K562 (cell line): ENCODE results near the gene HCST. TPM values are rescaled to one million over a fixed set of nuclear protein-coding genes. Genes with fewer than 3 reads are reported as not detected.

Experiments
- AFF1 ChIP-seq, 2 experiments: fragments of 450-650 bp; IDR thresholded peaks; 2 replicates each; pipeline ENCODE4 v1.6.1; 2018; ENCODE audit warnings: mild to moderate bottlenecking in 2 of 2, low read depth in 1 of 2; ENCODE audit not compliant: partially characterized antibody in 2 of 2
- ATF1 ChIP-seq, 2 experiments: fragments of 450-650 bp in 1 of 2; IDR thresholded peaks; 2 replicates each; pipeline ENCODE4 v1.6.1; 2016; ENCODE audit warnings: missing compliant biosample characterization in 1 of 2, missing genetic modification characterization in 1 of 2
- CXXC5 ChIP-seq: fragments of 250-450 bp; sonication (Bioruptor Pico); IDR thresholded peaks from 2 replicates; pipeline ENCODE4 v1.8.0; 2022; ENCODE audit warnings: inconsistent platforms, mild to moderate bottlenecking, moderate library complexity
- DMBX1 ChIP-seq: fragments of 250-450 bp; sonication (Bioruptor Pico); IDR thresholded peaks from 2 replicates; pipeline ENCODE4 v1.8.0; 2022; ENCODE audit warnings: inconsistent platforms, mild to moderate bottlenecking, moderate library complexity, borderline replicate concordance
- ELF2 ChIP-seq: fragments of 250-450 bp; sonication (Bioruptor Pico); IDR thresholded peaks from 2 replicates; pipeline ENCODE4 v1.5.0; 2021; ENCODE audit warnings: mild to moderate bottlenecking
- ESRRB ChIP-seq: fragments of 250-450 bp; sonication (Bioruptor Pico); IDR thresholded peaks from 2 replicates; pipeline ENCODE4 v1.5.0; 2020; ENCODE audit warnings: mild to moderate bottlenecking, moderate library complexity, borderline replicate concordance
- ETS1 ChIP-seq: conservative IDR thresholded peaks from 2 replicates; pipeline ENCODE4 v1.6.1; 2011; ENCODE audit warnings: low read depth, mild to moderate bottlenecking, low read length; ENCODE audit not compliant: control insufficient read depth
- FOXP4 ChIP-seq: sonication (generic); formaldehyde crosslinking; IDR thresholded peaks from 2 replicates; pipeline ENCODE4 v1.8.0; 2022; ENCODE audit warnings: mild to moderate bottlenecking, missing genetic modification reagents, borderline replicate concordance
- GATA2 ChIP-seq: sonication (generic); formaldehyde crosslinking; IDR thresholded peaks from 2 replicates; pipeline ENCODE4 v1.4.0; 2020; ENCODE audit warnings: mild to moderate bottlenecking, missing genetic modification reagents
- HMGXB4 ChIP-seq: sonication (generic); formaldehyde crosslinking; IDR thresholded peaks from 2 replicates; pipeline ENCODE4 v1.8.1; 2023; ENCODE audit warnings: mild to moderate bottlenecking, missing genetic modification reagents
- MITF ChIP-seq: IDR thresholded peaks from 2 replicates; pipeline ENCODE4 v1.6.1; 2014; ENCODE audit warnings: antibody characterized with exemption
- RBM22 ChIP-seq: fragments of 200-400 bp; formaldehyde crosslinking; IDR thresholded peaks from 2 replicates; pipeline ENCODE4 v1.6.1; 2018; ENCODE audit warnings: low read length, low read depth; ENCODE audit not compliant: poor library complexity, severe bottlenecking
- SMARCA4 ChIP-seq: fragments of 450-650 bp; IDR thresholded peaks from 2 replicates; pipeline ENCODE4 v1.6.1; 2016
- TAF15 ChIP-seq: fragments of 200-400 bp; formaldehyde crosslinking; IDR thresholded peaks from 2 replicates; pipeline ENCODE4 v1.6.1; 2017; ENCODE audit warnings: mild to moderate bottlenecking, low read depth, low read length, moderate library complexity
- TBP ChIP-seq: optimal IDR thresholded peaks from 2 replicates; pipeline ENCODE3; 2011; ENCODE audit warnings: low read depth, low read length, improper control_type of control experiment
- ZFP30 ChIP-seq: fragments of 250-450 bp; sonication (Bioruptor Pico); IDR thresholded peaks from 2 replicates; pipeline ENCODE4 v1.8.0; 2022; ENCODE audit warnings: moderate library complexity, mild to moderate bottlenecking, inconsistent platforms, borderline replicate concordance
- polyA plus RNA-seq, 8 experiments: library from polyadenylated mRNA; depleted of rRNA in 4 of 8; stranded (reverse) in 5 of 8; unstranded in 3 of 8; fragments of >200 nt; fragmentation: Nextera tagmentation in 2 of 8; fragmentation: Illumina TruSeq in 1 of 8; extraction: Ambion mirVana in 2 of 8; extraction: Trizol in 1 of 8; gene quantifications; 2 replicates each; pipeline versions ENCODE4 v1.2.1 to v1.2.3, GENCODE V29; 2011 to 2014; ENCODE audit warnings: inconsistent platforms in 1 of 8, missing spikeins in 1 of 8
- total RNA-seq, 7 experiments: library from RNA; depleted of rRNA in 6 of 7; stranded (reverse); fragments of >200 nt in 6 of 7; fragmentation: Illumina TruSeq in 2 of 7; extraction: Trizol in 2 of 7; gene quantifications; 2 replicates each; pipeline versions ENCODE4 v1.2.1 to v1.2.3, GENCODE V29; 2011 to 2021; ENCODE audit warnings: low replicate concordance in 1 of 7

Gene HCST
- total and polyA plus RNA-seq, 9 of the 15 experiments (the other 6 are each of a cell fraction or from before 2014, with no cell fraction given) = 0.29 to 1.9 (median 0.95) TPM; not detected in 2

GRCh38 chr19:35899547-35900214 lies 2.6 kb upstream of the HCST start (continued):
- TF ChIP-seq MITF (no peak), CXXC5 (CRISPR knock-in tag) (peak; percentile 57), RBM22 (no peak), AFF1 (IDR thresholded peaks at IDR 0.05; ENCODE audit: low read depth in 1 of 2, partially characterized antibody in 2 of 2) (no peak), HMGXB4 (CRISPR knock-in tag) (no peak), ETS1 (peak; percentile 66; the same call in 1 of the 2 replicates), ZFP30 (no peak), TBP (no peak), SMARCA4 (peak; percentile 44; the same call in 1 of the 2 replicates), ATF1 (CRISPR knock-in tag; IDR thresholded peaks at IDR 0.05) (no peak), ATF1 (tag; IDR thresholded peaks at IDR 0.05) (peak; percentile 87), TAF15 (no peak), ESRRB (CRISPR knock-in tag) (no peak), FOXP4 (CRISPR knock-in tag) (no peak), ELF2 (no peak), DMBX1 (CRISPR knock-in tag) (no peak), GATA2 (CRISPR knock-in tag) (no peak)
